GM12878 (cell line): ENCODE measurements around the gene GPR18.

Experiments
- E4F1 ChIP-seq: fragments of 450-650 bp; IDR thresholded peaks from 2 replicates; pipeline ENCODE4 v1.6.1; 2018; ENCODE audit warnings: borderline replicate concordance, mild to moderate bottlenecking; ENCODE audit not compliant: partially characterized antibody
- EZH2 ChIP-seq: IDR thresholded peaks from 2 replicates; pipeline ENCODE4 v1.6.1; 2012; ENCODE audit warnings: low read depth, mild to moderate bottlenecking, control low read depth, inconsistent platforms, low read length, borderline replicate concordance; ENCODE audit not compliant: control insufficient read depth

- TF ChIP-seq EZH2 (no peak), E4F1 (no peak)
Observed at GRCh38 chr13:99263126-99263785, 5.1 kb upstream of the GPR18 start.
